Astrocyte of the spinal cord (primary cell): Measurements from ENCODE around the gene SMIM5.

Experiments used
- DNase-seq: peaks from one replicate; pipeline ENCODE4 v3.0.0; 2011; ENCODE audit warnings: low read depth, low spot score
- H3K4me3 ChIP-seq: 2 replicates; pipeline ENCODE4 v1.5.1; 2011; ENCODE audit warnings: low read depth, mild to moderate bottlenecking, low read length, moderate library complexity
- CTCF ChIP-seq: IDR thresholded peaks from 2 replicates; pipeline ENCODE4 v1.5.1; 2012; ENCODE audit warnings: low read depth, mild to moderate bottlenecking, low read length, inconsistent platforms
- in situ Hi-C: cut with HindIII; loops from 2 replicates; pipeline ENCODE4 v1.10.0; 2017; ENCODE audit warnings: low sequenced_read_pairs

Gene SMIM5

GRCh38 chr17:75664099-75664549, 30.9 kb downstream of the SMIM5 start:
- in situ Hi-C loops: no loop called here

GRCh38 chr17:75665981-75666380, 32.7 kb downstream of the SMIM5 start:
- in situ Hi-C loops: no loop called here
- no peak for TF ChIP-seq CTCF
- no peak for DNase-seq
- peak overlapping the region; percentile 100 for H3K4me3 ChIP-seq

More at GRCh38 chr17:75664099-75664549, 30.9 kb downstream of the SMIM5 start:
- TF ChIP-seq CTCF: no peak
- no peak overlapping the region for H3K4me3 ChIP-seq
- no peak for DNase-seq

- DNase-seq: peak; percentile 99
- no peak for TF ChIP-seq CTCF
- in situ Hi-C loops: no loop called here
- H3K4me3 ChIP-seq: peak within 1 kb of the TSS; percentile 100
Measured at GRCh38 chr17:75666959-75667790, 33.9 kb downstream of the SMIM5 start, which contains the start of the genes RECQL5 and SAP30BP. Gene RECQL5 (minus strand): TSS chr17:75667154. CDS start chr17:75666557, 597 bp downstream. Gene SAP30BP (plus strand): TSS chr17:75667338. CDS start chr17:75667373, 35 bp downstream.

GRCh38 chr17:75667825-75668224, 34.6 kb downstream of the SMIM5 start:
- in situ Hi-C loops: no loop called here
- DNase-seq: no peak
- peak overlapping the region; percentile 100 for H3K4me3 ChIP-seq
- TF ChIP-seq CTCF: no peak

- in situ Hi-C loops: no loop called here
- DNase-seq: no peak
- TF ChIP-seq CTCF: no peak
- H3K4me3 ChIP-seq: peak overlapping the region; percentile 100
Measured at GRCh38 chr17:75668489-75668888, 35.3 kb downstream of the SMIM5 start.

DNA sequence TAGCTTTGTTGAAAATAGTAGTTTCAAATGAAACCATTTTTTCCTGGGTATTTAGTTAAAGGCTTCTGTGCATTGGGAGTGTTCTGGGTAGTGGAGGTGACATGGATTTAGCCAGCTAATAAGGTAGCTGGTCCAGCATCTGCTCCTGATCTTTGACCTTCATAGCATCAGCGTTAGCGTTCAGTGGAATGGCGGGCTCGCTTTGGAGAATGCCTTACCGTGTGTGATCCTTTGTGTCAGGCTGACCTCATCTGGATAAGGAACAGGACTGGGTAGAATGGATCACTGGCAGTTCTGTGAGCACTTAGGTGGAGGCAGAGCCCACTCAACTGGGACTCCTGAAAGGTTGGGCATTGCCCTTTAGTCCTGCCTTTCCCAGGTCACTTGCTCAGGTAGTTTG, 37.6 kb downstream of the SMIM5 start:
- in situ Hi-C loops: no loop called here
- no peak overlapping the region for H3K4me3 ChIP-seq
- TF ChIP-seq CTCF: no peak
- DNase-seq: no peak
